Lung microvascular endothelial cell (primary cell): Measurements from ENCODE around the gene PNCK. TPM values are rescaled to one million over a fixed set of nuclear protein-coding genes. Genes with fewer than 3 reads are reported as not detected.
"Not testable (repeated sequence)": the region's sequence is repeated elsewhere in the genome, so short reads cannot be mapped to it uniquely, and the experiment has no call there.

Experiments used
- DNase-seq, 2 donors: peaks; one replicate each; pipeline versions ENCODE4 v3.0.0 to v3.0.0-alpha.2; 2010; ENCODE audit warnings: low read depth in 2 of 2
- total RNA-seq: library from RNA; depleted of rRNA; stranded (reverse); fragments of >200 nt; gene quantifications from 2 replicates; pipeline ENCODE4 v1.2.1, GENCODE V29; 2014

The PNCK gene
- not detected in 2 replicates for total RNA-seq

DNA sequence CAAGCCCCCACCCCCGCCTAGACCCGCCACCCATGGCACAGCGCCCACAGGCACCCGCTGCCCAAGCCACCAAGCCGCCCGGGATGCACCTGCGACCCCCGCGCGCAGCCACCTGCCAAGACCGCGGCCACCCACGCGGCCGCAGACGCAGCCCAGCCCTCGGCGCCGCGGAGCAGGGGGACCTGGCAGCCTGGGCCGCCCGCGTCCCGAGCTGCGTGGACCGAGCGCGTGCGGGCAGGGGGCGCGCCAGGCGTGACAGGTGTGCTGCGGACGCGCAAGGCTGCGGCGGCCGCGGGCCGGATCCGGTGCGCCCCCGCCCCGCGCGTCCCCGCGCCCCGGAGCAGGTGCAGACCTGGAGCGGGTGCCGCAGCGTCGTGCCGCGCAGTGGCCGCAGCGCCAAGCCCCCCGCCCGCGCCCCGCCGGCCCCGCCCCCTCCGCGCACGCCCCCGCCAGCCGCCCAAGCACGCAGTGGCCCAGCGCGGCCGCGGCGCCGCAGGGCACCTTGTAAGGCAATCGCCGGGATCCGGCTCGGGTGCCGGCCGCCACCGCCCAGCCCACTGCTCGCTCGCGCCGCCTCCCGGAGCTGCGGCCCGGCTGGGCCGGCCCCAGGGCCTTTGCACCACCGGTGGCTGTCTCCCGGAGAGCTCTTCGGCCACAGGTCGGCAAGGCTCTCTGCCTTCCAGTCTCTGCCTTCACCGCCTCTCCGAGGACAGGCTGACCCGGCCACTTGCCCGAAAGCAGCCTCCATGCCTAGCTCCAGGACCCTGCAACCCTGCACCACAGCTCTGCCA is at the start of gene PNCK:
Gene PNCK, minus strand, starts transcription at position 386 of the 791 bp plus-strand sequence. CDS start 737 bp downstream, outside the sequence.
- no peak for DNase-seq

GRCh38 chrX:153722704-153723350 is 49.2 kb upstream of the PNCK start:
- DNase-seq, result peak; percentile 47 to 51

DNA sequence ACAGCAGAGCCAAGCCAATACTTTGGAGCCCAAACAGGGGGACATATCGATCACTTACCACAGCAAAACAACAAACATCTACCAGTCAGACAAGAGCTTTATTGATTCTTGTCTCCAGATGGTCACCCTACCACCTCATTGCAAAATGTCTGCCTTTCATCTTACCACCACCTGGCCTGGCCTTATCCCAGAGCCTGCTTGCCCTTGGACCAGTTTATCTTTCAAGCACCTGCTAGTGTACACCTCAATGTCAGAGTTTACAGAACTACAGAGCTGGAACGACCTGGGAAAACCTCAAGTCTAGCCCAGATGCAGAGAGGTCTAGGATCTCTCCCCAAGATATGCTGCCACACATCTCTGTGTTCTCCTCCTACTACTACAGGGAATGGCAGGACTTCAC is 46.1 kb upstream of the PNCK start:
- DNase-seq, result no peak

GRCh38 chrX:153719238-153719637 is 45.6 kb upstream of the PNCK start:
- DNase-seq, result no peak

GRCh38 chrX:153717445-153717844 is 43.8 kb upstream of the PNCK start:
- DNase-seq, result no peak

- DNase-seq, result no peak
Measured at GRCh38 chrX:153714256-153714655, 40.6 kb upstream of the PNCK start.

GRCh38 chrX:153709726-153710674 is 36.4 kb upstream of the PNCK start:
- DNase-seq, result no peak

GRCh38 chrX:153708415-153708814 is 34.8 kb upstream of the PNCK start:
- DNase-seq, result peak; percentile 79 to 87

DNA sequence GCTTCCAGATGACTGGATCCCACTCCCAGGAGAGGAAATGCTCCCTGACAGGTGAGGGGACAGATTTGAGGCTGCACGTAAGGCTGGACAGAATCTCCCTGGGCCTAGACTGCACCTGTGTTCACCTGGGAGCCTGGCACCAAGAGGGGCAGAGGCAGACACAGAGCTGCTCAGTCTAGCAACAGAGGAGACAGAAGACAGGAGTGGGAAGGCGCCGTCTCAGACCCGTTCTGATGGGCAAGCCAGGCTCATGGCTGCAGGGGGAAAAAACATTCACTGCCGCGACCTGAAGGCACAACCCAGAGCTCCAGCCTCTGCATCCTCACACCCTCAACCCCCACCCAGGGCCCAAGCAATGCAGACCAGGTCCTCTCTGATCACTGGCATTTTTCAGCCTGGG is 33.8 kb upstream of the PNCK start:
- no peak for DNase-seq

DNA sequence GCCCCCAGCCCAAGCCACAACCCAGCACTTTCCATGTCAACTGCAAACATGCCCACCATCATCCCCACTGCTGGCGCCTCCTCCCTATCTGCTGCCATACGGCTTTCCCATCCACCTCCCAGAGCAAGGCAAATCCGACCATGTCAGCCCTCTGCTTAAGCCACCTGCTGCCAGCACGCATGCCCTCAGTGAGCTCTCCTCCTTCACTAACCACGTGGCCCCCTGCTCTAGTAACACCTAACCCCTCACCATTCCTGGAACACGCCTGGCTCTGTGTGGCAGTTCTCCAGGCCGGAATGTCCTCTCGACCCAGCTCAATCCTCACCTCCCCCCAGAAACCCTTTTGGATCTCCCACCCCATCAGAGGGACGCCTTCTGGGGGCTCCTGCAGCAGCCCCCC is 33.2 kb upstream of the PNCK start:
- DNase-seq, result no peak

DNA sequence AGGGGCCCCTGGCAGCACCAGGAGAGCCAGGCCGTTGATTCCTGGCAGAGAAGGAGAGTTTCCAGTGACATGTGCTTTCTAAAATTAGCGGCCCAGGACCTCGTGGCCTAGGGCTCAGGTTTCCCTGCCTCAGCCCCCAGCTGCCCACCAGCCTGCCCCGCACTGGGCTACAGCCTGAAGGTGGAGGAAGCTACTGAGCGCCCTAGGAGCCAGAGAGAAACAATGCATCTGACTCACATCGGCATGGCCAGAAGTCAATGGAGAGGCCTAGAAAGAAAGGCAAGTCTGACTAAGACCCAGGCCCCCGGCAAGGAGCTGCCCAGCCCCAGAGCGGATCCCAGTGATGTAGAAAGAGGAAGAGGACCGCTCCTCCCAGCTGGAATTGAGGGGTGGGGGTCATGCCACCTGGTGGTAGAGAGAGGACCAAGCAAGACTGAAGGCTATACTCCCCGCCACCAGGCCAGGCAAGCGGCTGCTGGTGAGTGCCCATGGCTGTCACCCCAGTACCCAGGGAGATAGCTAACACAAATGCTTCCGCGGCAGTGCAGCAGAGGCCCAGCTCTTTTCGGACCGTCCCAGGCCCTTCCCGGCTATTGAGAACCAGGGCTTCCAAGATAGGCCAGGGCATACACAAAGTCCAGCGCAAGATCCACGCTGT is 31.9 kb upstream of the PNCK start:
- DNase-seq, result not testable (repeated sequence)

DNA sequence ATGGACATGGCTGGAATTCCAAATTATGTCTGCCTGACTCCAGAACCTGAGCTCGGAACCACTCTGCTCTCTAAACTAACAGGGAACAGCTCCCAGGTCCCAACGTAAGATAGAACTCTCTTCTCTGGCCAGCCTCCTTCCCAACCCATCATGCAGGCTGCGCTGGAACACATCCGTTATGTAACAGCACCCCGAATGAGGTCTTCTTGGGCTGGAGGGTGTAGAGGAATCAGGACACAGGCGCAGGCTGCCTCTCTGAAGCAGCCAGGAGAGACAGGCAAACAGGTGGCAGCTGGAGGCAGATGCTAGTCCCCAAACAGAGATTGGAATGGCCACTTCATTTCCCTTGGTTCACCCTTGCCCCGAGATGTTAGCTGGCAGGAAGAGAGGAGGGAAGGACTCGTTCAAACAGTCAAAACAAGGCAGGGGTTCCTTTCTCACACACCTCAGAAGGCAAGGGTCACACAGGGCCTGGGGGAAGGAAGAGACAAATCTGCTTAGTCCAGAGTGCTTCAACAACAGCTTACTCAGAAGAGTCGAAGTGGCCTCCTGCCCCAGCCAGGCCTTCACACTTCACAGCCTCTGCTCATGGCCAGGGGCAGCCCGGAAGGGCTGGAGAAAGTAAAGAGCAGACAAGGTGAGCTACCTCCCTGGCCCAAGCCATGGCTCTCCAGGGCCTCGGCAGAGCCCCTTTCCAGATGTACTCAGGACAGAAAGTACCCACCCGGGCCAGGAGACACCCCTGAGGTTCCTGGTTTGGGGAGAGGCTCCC is 31.2 kb upstream of the PNCK start:
- DNase-seq, result not testable (repeated sequence)

- DNase-seq, result no peak
Measured at GRCh38 chrX:153704021-153704526, 30.5 kb upstream of the PNCK start.

- peak in 1 of 2 donors; percentile 57 for DNase-seq
Measured at GRCh38 chrX:153703036-153703370, 29.4 kb upstream of the PNCK start.

DNA sequence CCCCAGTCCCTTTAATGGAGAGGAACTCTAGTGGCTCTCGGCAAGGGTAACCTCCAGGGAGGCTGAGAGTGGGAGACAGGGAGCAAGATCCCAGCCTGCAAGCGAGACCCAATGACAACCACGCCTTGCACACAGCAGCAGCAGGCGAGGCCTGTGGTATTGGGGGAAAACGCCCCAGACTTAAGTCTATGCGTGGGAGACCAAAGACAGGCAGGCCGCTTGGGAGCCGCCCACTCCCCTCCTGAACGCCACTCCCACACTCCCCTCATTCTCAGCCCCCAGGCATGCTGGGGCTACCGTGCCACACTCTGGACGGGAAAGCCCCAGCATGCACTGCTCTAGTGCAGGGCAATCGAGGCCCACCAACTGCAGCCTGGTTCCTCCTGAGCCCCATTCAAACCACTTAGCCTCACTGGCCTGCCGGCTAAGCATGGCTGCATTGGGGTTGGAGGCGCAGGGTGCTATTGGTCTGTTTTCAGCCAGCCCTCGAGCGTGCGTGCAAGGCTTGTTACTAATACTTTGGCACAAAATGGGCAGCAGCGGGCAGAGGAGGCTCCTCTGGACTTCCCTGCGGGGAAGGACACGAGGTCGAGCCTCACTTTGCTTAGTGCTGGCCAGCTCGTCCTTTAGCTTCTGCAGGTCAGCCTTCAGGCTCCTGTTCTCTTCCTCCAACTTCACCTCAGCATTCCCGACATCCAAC is 28.9 kb upstream of the PNCK start:
- DNase-seq, result no peak

DNA sequence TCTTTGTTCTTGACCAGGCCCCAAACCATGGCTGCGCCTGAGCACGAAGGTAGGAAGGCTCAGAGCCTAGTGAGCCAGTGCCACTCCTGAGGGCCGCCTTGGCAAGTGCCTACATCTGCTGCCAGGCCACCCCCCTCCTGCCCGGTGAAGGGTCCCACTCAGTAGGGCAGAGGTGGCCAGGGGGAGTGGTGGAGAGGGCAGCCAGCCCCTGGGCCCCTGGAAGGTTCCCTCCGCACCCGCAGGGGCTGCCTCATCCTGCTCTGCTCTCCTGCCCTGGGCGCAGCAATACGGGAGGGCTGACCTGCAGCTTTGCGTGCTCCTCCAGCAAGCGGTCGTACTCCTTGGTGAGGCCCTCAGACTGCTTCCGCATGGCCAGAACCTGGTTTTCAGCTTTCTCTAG is 28.1 kb upstream of the PNCK start:
- DNase-seq, result no peak

GRCh38 chrX:153700967-153701366 is 27.4 kb upstream of the PNCK start:
- no peak for DNase-seq

DNA sequence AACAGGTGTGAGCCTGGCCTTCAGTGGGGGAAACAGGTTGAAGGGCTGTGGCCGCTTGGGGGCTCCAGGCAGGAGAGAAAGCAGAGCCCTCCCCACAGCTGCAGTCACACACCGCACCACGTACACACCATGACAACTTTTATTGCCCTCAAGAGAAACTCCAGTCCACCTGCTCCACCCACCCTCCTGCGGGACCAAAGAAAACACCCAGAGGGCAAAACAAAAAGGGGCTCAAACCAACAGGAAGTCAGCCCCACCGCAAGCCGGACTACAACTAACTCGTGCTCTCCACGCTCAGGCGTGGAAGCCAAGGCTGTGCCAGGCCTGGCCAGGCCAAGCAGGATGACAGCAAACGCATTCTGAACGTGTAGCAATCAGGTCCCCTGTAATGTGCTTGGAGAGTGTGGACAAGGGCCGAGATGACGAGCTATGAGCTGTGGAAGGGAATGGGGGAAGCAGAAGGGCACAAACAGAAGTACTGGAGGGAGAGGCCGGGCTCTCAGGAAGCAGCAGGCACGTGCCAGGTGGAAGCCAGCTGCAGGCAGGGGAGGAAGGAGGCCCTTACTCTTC is 26.8 kb upstream of the PNCK start:
- DNase-seq, result peak; percentile 15 to 24

GRCh38 chrX:153699784-153700371 is 26.3 kb upstream of the PNCK start:
- peak in 1 of 2 donors; percentile 22 for DNase-seq
